ENCODE data around the gene MYO3B. TPM values are rescaled to one million over a fixed set of nuclear protein-coding genes. Genes with fewer than 3 reads are reported as not detected.
A peak's percentile ranks its signal among the peaks of the same experiment; 100 is the strongest.

Gene MYO3B, protein sequence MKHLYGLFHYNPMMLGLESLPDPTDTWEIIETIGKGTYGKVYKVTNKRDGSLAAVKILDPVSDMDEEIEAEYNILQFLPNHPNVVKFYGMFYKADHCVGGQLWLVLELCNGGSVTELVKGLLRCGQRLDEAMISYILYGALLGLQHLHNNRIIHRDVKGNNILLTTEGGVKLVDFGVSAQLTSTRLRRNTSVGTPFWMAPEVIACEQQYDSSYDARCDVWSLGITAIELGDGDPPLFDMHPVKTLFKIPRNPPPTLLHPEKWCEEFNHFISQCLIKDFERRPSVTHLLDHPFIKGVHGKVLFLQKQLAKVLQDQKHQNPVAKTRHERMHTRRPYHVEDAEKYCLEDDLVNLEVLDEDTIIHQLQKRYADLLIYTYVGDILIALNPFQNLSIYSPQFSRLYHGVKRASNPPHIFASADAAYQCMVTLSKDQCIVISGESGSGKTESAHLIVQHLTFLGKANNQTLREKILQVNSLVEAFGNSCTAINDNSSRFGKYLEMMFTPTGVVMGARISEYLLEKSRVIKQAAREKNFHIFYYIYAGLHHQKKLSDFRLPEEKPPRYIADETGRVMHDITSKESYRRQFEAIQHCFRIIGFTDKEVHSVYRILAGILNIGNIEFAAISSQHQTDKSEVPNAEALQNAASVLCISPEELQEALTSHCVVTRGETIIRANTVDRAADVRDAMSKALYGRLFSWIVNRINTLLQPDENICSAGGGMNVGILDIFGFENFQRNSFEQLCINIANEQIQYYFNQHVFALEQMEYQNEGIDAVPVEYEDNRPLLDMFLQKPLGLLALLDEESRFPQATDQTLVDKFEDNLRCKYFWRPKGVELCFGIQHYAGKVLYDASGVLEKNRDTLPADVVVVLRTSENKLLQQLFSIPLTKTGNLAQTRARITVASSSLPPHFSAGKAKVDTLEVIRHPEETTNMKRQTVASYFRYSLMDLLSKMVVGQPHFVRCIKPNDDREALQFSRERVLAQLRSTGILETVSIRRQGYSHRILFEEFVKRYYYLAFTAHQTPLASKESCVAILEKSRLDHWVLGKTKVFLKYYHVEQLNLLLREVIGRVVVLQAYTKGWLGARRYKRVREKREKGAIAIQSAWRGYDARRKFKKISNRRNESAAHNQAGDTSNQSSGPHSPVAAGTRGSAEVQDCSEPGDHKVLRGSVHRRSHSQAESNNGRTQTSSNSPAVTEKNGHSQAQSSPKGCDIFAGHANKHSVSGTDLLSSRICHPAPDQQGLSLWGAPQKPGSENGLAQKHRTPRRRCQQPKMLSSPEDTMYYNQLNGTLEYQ (N-terminal part only)
- 0.22 TPM in 1 of 2 replicates, not detected in the other for total RNA-seq
- long read RNA-seq: 0 reads

DNA sequence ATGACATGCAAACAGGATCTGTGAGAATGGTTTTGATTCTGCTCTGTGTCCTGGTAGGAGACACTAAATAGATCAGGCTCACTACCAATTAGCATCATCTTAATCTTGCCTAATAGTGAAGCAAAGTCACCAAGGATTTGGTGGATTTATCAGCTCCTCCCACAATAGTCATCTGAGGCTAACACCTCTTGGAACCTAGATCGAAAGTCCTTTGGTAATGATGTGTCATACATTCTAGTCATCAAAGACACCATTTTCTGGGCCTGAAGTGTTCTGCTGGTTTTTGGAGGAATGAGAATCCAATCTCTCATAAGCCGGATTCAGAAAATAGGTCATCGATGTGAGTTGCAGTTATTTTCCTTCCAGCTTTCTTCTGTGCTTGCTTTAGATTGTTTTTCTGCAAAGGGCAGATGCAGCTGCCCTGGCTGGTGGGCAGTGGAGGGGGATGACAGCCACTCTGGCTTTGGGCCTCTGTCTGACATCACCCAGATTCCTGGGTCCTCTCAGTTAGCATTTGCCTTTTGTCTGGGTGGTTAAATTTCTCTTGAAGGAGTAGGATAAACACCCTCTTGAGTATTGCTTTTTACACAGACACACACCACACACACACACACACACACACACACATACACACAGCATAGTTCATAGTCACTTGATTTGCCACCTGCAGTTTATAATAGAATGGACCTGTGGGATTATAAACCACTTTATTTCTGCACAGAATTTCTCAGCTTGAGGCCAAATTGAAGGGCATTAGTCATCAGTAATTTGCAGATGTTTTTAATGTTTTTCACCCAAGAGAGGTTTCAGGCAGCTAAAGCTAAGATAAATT, at the start of gene MYO3B:
Gene MYO3B (plus strand): TSS at position 198 of the 832 bp plus-strand sequence. CDS start 141 bp downstream, at position 339.
- Mint-ChIP-seq H3K27me3 (no peaks in the 10 kb centered on the region), H3K27ac (no peak within 1 kb of the TSS), H3K4me3 (ENCODE audit: low read depth) (peak within 1 kb of the TSS; percentile 10), H3K9me3 (ENCODE audit: low read depth) (no peaks in the 10 kb centered on the region), H3K36me3 (ENCODE audit: insufficient read depth) (no peaks in the 10 kb centered on the region), H3K4me1 (ENCODE audit: low read depth) (peaks cover 15% of the 10 kb centered on the region)
- no peak for DNase-seq (ENCODE audit: low spot score, unreplicated experiment)
- TF ChIP-seq, protein P1, sequence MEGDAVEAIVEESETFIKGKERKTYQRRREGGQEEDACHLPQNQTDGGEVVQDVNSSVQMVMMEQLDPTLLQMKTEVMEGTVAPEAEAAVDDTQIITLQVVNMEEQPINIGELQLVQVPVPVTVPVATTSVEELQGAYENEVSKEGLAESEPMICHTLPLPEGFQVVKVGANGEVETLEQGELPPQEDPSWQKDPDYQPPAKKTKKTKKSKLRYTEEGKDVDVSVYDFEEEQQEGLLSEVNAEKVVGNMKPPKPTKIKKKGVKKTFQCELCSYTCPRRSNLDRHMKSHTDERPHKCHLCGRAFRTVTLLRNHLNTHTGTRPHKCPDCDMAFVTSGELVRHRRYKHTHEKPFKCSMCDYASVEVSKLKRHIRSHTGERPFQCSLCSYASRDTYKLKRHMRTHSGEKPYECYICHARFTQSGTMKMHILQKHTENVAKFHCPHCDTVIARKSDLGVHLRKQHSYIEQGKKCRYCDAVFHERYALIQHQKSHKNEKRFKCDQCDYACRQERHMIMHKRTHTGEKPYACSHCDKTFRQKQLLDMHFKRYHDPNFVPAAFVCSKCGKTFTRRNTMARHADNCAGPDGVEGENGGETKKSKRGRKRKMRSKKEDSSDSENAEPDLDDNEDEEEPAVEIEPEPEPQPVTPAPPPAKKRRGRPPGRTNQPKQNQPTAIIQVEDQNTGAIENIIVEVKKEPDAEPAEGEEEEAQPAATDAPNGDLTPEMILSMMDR (IDR thresholded peaks at IDR 0.05; ENCODE audit: unreplicated experiment): no peak

- peaks cover 41% of the 10 kb centered on the region for H3K27me3 Mint-ChIP-seq
- H3K4me1 Mint-ChIP-seq (ENCODE audit: low read depth): peaks cover 3% of the 10 kb centered on the region
- H3K9me3 Mint-ChIP-seq (ENCODE audit: low read depth): peaks cover 12% of the 10 kb centered on the region
- no peak for DNase-seq (ENCODE audit: low spot score, unreplicated experiment)
- TF ChIP-seq, protein P1 (IDR thresholded peaks at IDR 0.05; ENCODE audit: unreplicated experiment): no peak
- H3K36me3 Mint-ChIP-seq (ENCODE audit: insufficient read depth): no peaks in the 10 kb centered on the region
- H3K27ac Mint-ChIP-seq: peak overlapping the region; percentile 5
- H3K4me3 Mint-ChIP-seq (ENCODE audit: low read depth): no peak overlapping the region
Observed at GRCh38 chr2:170139276-170139967, 38.5 kb upstream of the MYO3B start.

- DNase-seq (ENCODE audit: low spot score, unreplicated experiment): no peak
- Mint-ChIP-seq H3K27ac (no peak overlapping the region), H3K9me3 (ENCODE audit: low read depth) (peaks cover 4% of the 10 kb centered on the region), H3K27me3 (peaks cover 41% of the 10 kb centered on the region), H3K4me3 (ENCODE audit: low read depth) (no peak overlapping the region), H3K4me1 (ENCODE audit: low read depth) (peaks cover 3% of the 10 kb centered on the region), H3K36me3 (ENCODE audit: insufficient read depth) (no peaks in the 10 kb centered on the region)
- TF ChIP-seq, protein P1 (IDR thresholded peaks at IDR 0.05; ENCODE audit: unreplicated experiment): no peak
Observed at GRCh38 chr2:170140561-170140960, 37.4 kb upstream of the MYO3B start.

DNA sequence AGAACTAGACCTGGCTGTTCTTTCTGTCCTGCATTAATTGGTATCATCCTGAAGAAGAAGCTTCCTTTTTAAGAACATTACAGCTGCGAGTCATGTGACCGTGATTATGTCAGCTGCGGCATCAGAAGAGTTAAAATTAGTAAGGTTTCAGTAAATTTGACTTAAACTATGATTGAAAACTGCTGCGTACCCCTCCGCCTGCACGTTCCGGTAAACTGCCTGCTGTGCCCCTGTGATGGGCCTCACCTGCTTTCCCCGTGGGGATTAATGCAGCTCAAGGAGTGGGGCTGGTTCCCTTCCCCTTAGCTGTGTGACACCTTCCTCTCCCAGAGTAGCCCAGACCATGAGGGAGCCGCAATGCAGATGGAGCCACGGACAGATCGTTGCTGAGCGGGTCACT, 36.1 kb upstream of the MYO3B start:
- no peak for DNase-seq (ENCODE audit: low spot score, unreplicated experiment)

More for the DNA sequence above, 36.1 kb upstream of the MYO3B start:
- Mint-ChIP-seq H3K9me3 (ENCODE audit: low read depth) (no peaks in the 10 kb centered on the region), H3K27me3 (peaks cover 41% of the 10 kb centered on the region), H3K27ac (no peak overlapping the region), H3K4me1 (ENCODE audit: low read depth) (peaks cover 3% of the 10 kb centered on the region), H3K4me3 (ENCODE audit: low read depth) (no peak overlapping the region), H3K36me3 (ENCODE audit: insufficient read depth) (no peaks in the 10 kb centered on the region)
- TF ChIP-seq, protein P1 (IDR thresholded peaks at IDR 0.05; ENCODE audit: unreplicated experiment): no peak

Data from progenitor cell of endocrine pancreas (in vitro differentiated cells).